ENCODE results near the gene CHFR.
"Not testable (repeated sequence)": the region's sequence is repeated elsewhere in the genome, so short reads cannot be mapped to it uniquely, and the experiment has no call there.

The CHFR gene

GRCh38 chr12:132887513-132888351 lies at the start of gene CHFR:
Gene CHFR, minus strand, starts transcription at chr12:132887605. Its CDS starts 277 bp downstream, at chr12:132887328.
- DNase-seq, result no peak

GRCh38 chr12:132936921-132937320 lies 49.5 kb upstream of the CHFR start:
- not testable (repeated sequence) for DNase-seq

GRCh38 chr12:132936163-132936562 lies 48.8 kb upstream of the CHFR start:
- DNase-seq, result no peak

- no peak for DNase-seq
These were observed 39.0 kb upstream of the CHFR start for GRCh38 chr12:132926415-132926833.

- no peak for DNase-seq
These were observed 38.4 kb upstream of the CHFR start for GRCh38 chr12:132925597-132926414.

GRCh38 chr12:132924356-132924755 lies 37.0 kb upstream of the CHFR start:
- no peak for DNase-seq

- no peak for DNase-seq
These were observed 36.0 kb upstream of the CHFR start for GRCh38 chr12:132923356-132923909.

GRCh38 chr12:132922676-132923075 lies 35.3 kb upstream of the CHFR start:
- no peak for DNase-seq

- DNase-seq, result no peak
These were observed 34.3 kb upstream of the CHFR start for GRCh38 chr12:132921685-132922084.

GRCh38 chr12:132918680-132919079 lies 31.3 kb upstream of the CHFR start:
- no peak for DNase-seq

- DNase-seq, result no peak
These were observed 21.6 kb upstream of the CHFR start for GRCh38 chr12:132909030-132909368.

- no peak for DNase-seq
These were observed 21.0 kb upstream of the CHFR start for GRCh38 chr12:132908145-132909029.

- not testable (repeated sequence) for DNase-seq
These were observed 20.4 kb upstream of the CHFR start for GRCh38 chr12:132907789-132908144.

- DNase-seq, result no peak
These were observed 19.8 kb upstream of the CHFR start for GRCh38 chr12:132907216-132907615.

GRCh38 chr12:132904718-132905328 lies 17.4 kb upstream of the CHFR start:
- no peak for DNase-seq

- no peak for DNase-seq
These were observed 11.6 kb upstream of the CHFR start for GRCh38 chr12:132899033-132899432.

GRCh38 chr12:132888852-132889251 lies 1.4 kb upstream of the CHFR start:
- DNase-seq, result no peak

- DNase-seq, result no peak
These were observed 602 bp downstream of the CHFR start for GRCh38 chr12:132886529-132887477.

- DNase-seq, result no peak
These were observed 5.6 kb downstream of the CHFR start for GRCh38 chr12:132881818-132882217.

GRCh38 chr12:132874620-132875019 lies 12.8 kb downstream of the CHFR start:
- DNase-seq, result not testable (repeated sequence)

- no peak for DNase-seq
These were observed 13.2 kb downstream of the CHFR start for GRCh38 chr12:132874175-132874574.

Data from GDM1 (cell line).